H1 (cell line): ENCODE data around the gene S1PR2. TPM values are rescaled to one million over a fixed set of nuclear protein-coding genes. Genes with fewer than 3 reads are reported as not detected.

Source experiments
- CTCF ChIA-PET: fragments of 300-600 bp; sonication (Branson Sonifier 250); formaldehyde crosslinking; loops from one replicate; lab custom pipeline; 2021; ENCODE audit not compliant: partially characterized antibody; lab: Charles Lee
- POLR2A ChIA-PET: fragments of 300-600 bp; sonication (Branson Sonifier 250); formaldehyde crosslinking; loops from one replicate; lab custom pipeline; 2021; ENCODE audit warnings: inconsistent platforms; ENCODE audit not compliant: partially characterized antibody; lab: Charles Lee
- DNase-seq, 2 experiments: peaks; one replicate each; pipeline versions ENCODE4 v3.0.0 to v3.0.0-alpha.2; 2010 to 2022; ENCODE audit warnings: low spot score in 2 of 2, low read depth in 1 of 2, mixed read lengths in 1 of 2
- FAIRE-seq: peaks from 2 replicates; lab custom pipeline; 2011; peaks lifted over from hg19 to GRCh38; lab: Jason Lieb, UNC
- H2AFZ ChIP-seq: 2 replicates; pipeline ENCODE4 v1.8.1; 2012; ENCODE audit warnings: low read length, inconsistent platforms
- H2AK5ac ChIP-seq: 2 replicates; pipeline ENCODE4 v1.6.1; 2013; ENCODE audit warnings: low read depth, low read length
- H2BK120ac ChIP-seq: replicated peaks from 2 replicates; pipeline ENCODE3; 2013; ENCODE audit warnings: low read depth, low read length, inconsistent platforms
- H2BK12ac ChIP-seq: 2 replicates; pipeline ENCODE4 v1.6.1; 2013; ENCODE audit warnings: low read depth, low read length
- H2BK15ac ChIP-seq: 2 replicates; pipeline ENCODE4 v1.6.1; 2013; ENCODE audit warnings: low read length
- H2BK20ac ChIP-seq: 2 replicates; pipeline ENCODE4 v1.6.1; 2013; ENCODE audit warnings: low read length
- H2BK5ac ChIP-seq: 2 replicates; pipeline ENCODE4 v1.6.1; 2013; ENCODE audit warnings: low read depth, low read length
- H3K14ac ChIP-seq: 2 replicates; pipeline ENCODE4 v1.6.1; 2013; ENCODE audit warnings: inconsistent platforms; ENCODE audit not compliant: insufficient read length
- H3K18ac ChIP-seq: 2 replicates; pipeline ENCODE4 v1.6.1; 2013; ENCODE audit warnings: low read length; ENCODE audit errors: extremely low read depth
- H3K23ac ChIP-seq: 2 replicates; pipeline ENCODE4 v1.6.1; 2013; ENCODE audit warnings: inconsistent platforms; ENCODE audit not compliant: insufficient read length
- H3K23me2 ChIP-seq: 2 replicates; pipeline ENCODE4 v1.6.1; 2013; ENCODE audit warnings: low read depth, low read length
- H3K27ac ChIP-seq: 2 replicates; pipeline ENCODE4 v1.6.1; 2011; ENCODE audit warnings: low read depth, low read length, inconsistent platforms
- H3K27me3 ChIP-seq, 4 experiments: replicated peaks in 1 of 4; 1 replicate in 1 of 4; 2 replicates in 3 of 4; pipeline versions ENCODE4 v1.6.1 to v1.8.1; 2011 to 2013; ENCODE audit warnings: low read length in 3 of 4, mild to moderate bottlenecking in 3 of 4, inconsistent platforms in 2 of 4, mixed read lengths in 2 of 4, moderate library complexity in 1 of 4; ENCODE audit not compliant: control insufficient read depth in 3 of 4, insufficient read depth in 3 of 4; ENCODE audit errors: extremely low read depth in 1 of 4
- H3K36me3 ChIP-seq, 4 experiments: 2 replicates each; pipeline versions ENCODE4 v1.6.1 to v1.8.1; 2011 to 2013; ENCODE audit warnings: mild to moderate bottlenecking in 4 of 4, low read length in 3 of 4, moderate library complexity in 2 of 4, control low read depth in 1 of 4, inconsistent platforms in 1 of 4; ENCODE audit not compliant: insufficient read depth in 4 of 4, control insufficient read depth in 2 of 4
- H3K4ac ChIP-seq: replicated peaks from 2 replicates; pipeline ENCODE3; 2013; ENCODE audit warnings: low read length, low read depth, mixed read lengths, inconsistent platforms; ENCODE audit not compliant: insufficient read length
- H3K4me1 ChIP-seq, 4 experiments: replicated peaks in 1 of 4; 1 replicate in 1 of 4; 2 replicates in 3 of 4; pipeline versions ENCODE4 v1.6.1 to v1.8.1; 2011 to 2013; ENCODE audit warnings: low read length in 3 of 4, inconsistent platforms in 2 of 4, mixed read lengths in 1 of 4; ENCODE audit not compliant: insufficient read depth in 4 of 4, control insufficient read depth in 3 of 4
- H3K4me2 ChIP-seq, 2 experiments: 2 replicates each; pipeline versions ENCODE4 v1.6.1 to v1.8.1; 2011 to 2013; ENCODE audit warnings: low read depth in 2 of 2, low read length in 2 of 2, control low read depth in 1 of 2, inconsistent platforms in 1 of 2, mild to moderate bottlenecking in 1 of 2; ENCODE audit not compliant: insufficient read depth in 1 of 2
- H3K4me3 ChIP-seq, 4 experiments: fragments of 200-600, 300-600 bp in 1 of 4; sonication (generic), shearing (Covaris generic), sonication (Bioruptor Twin) in 1 of 4; 2 replicates each; pipeline versions ENCODE4 v1.5.1 to v1.8.1; 2011 to 2016; ENCODE audit warnings: low read length in 4 of 4, low read depth in 3 of 4, control low read depth in 2 of 4, inconsistent platforms in 2 of 4, mild to moderate bottlenecking in 2 of 4, mixed read lengths in 1 of 4, moderate library complexity in 1 of 4; ENCODE audit not compliant: insufficient read depth in 2 of 4; ENCODE audit errors: extremely low read depth in 1 of 4
- H3K56ac ChIP-seq: replicated peaks from 2 replicates; pipeline ENCODE3; 2013; ENCODE audit warnings: low read depth, mild to moderate bottlenecking, mixed read lengths, low read length, inconsistent platforms; ENCODE audit not compliant: insufficient read length
- H3K79me1 ChIP-seq: 2 replicates; pipeline ENCODE4 v1.6.1; 2013; ENCODE audit warnings: low read depth, low read length, control low read depth
- H3K79me2 ChIP-seq, 2 experiments: 2 replicates each; pipeline versions ENCODE4 v1.6.1 to v1.8.1; 2012 to 2013; ENCODE audit warnings: low read length in 2 of 2, mild to moderate bottlenecking in 2 of 2, inconsistent platforms in 1 of 2; ENCODE audit not compliant: insufficient read depth in 2 of 2, control insufficient read depth in 1 of 2
- H3K9ac ChIP-seq, 4 experiments: replicated peaks in 1 of 4; 1 replicate in 1 of 4; 2 replicates in 3 of 4; pipeline versions ENCODE4 v1.6.1 to v1.8.1; 2011 to 2013; ENCODE audit warnings: low read depth in 3 of 4, low read length in 3 of 4, control low read depth in 2 of 4, mild to moderate bottlenecking in 2 of 4, moderate library complexity in 2 of 4, inconsistent platforms in 1 of 4; ENCODE audit errors: extremely low read depth in 1 of 4
- H3K9me3 ChIP-seq, 2 experiments: 2 replicates each; pipeline versions ENCODE4 v1.6.1 to v1.8.1; 2012 to 2013; ENCODE audit warnings: mild to moderate bottlenecking in 2 of 2, moderate library complexity in 2 of 2, control low read depth in 1 of 2, inconsistent platforms in 1 of 2, low read depth in 1 of 2, low read length in 1 of 2, mixed read lengths in 1 of 2; ENCODE audit not compliant: insufficient read depth in 2 of 2
- H4K20me1 ChIP-seq, 2 experiments: replicated peaks in 1 of 2; 2 replicates each; pipeline versions ENCODE3 to v1.8.1; 2011 to 2013; ENCODE audit warnings: inconsistent platforms in 2 of 2, low read length in 2 of 2, mild to moderate bottlenecking in 1 of 2; ENCODE audit not compliant: insufficient read depth in 2 of 2, control insufficient read depth in 1 of 2
- H4K5ac ChIP-seq: 2 replicates; pipeline ENCODE4 v1.6.1; 2013; ENCODE audit warnings: low read length, low read depth, mixed read lengths, inconsistent platforms; ENCODE audit not compliant: insufficient read length
- H4K8ac ChIP-seq: 2 replicates; pipeline ENCODE4 v1.8.0; 2013; ENCODE audit warnings: mild to moderate bottlenecking, moderate library complexity, low read length, inconsistent platforms; ENCODE audit not compliant: insufficient read depth; ENCODE audit errors: extremely low read depth
- H4K91ac ChIP-seq: replicated peaks from 2 replicates; pipeline ENCODE3; 2013; ENCODE audit warnings: low read length, mixed read lengths, inconsistent platforms; ENCODE audit not compliant: insufficient read length
- BACH1 ChIP-seq: IDR thresholded peaks from 2 replicates; pipeline ENCODE4 v1.6.1; 2012; ENCODE audit warnings: low read length, improper control_type of control experiment
- BCL11A ChIP-seq, 2 experiments: IDR thresholded peaks; one replicate each; pipeline ENCODE4 v1.6.1; 2011; ENCODE audit warnings: low read depth in 2 of 2, low read length in 2 of 2, mild to moderate bottlenecking in 2 of 2
- BRCA1 ChIP-seq: IDR thresholded peaks from 2 replicates; pipeline ENCODE4 v1.6.1; 2012; ENCODE audit warnings: low read depth, low read length, improper control_type of control experiment
- CREB1 ChIP-seq: IDR thresholded peaks from 2 replicates; pipeline ENCODE4 v1.6.1; 2012; ENCODE audit warnings: inconsistent platforms
- JUN ChIP-seq: IDR thresholded peaks from 2 replicates; pipeline ENCODE4 v1.6.1; 2011; ENCODE audit warnings: low read depth, mild to moderate bottlenecking, improper control_type of control experiment, low read length
- KDM1A ChIP-seq: fragments of 200-600, 300-600 bp; sonication (generic); IDR thresholded peaks from 2 replicates; pipeline ENCODE4 v1.7.1; 2016; ENCODE audit warnings: mild to moderate bottlenecking, low read length, borderline replicate concordance
- MAX ChIP-seq: IDR thresholded peaks from 2 replicates; pipeline ENCODE4 v1.6.1; 2012; ENCODE audit warnings: inconsistent platforms
- NRF1 ChIP-seq: IDR thresholded peaks from 2 replicates; pipeline ENCODE4 v1.6.1; 2011; ENCODE audit warnings: mild to moderate bottlenecking, low read depth, low read length, improper control_type of control experiment
- POLR2A ChIP-seq, 2 experiments: IDR thresholded peaks; 1 replicate in 1 of 2; 2 replicates in 1 of 2; pipeline ENCODE4 v1.6.1; 2011; ENCODE audit warnings: low read depth in 2 of 2, low read length in 2 of 2, mild to moderate bottlenecking in 2 of 2; ENCODE audit errors: control extremely low read depth in 1 of 2
- RBBP5 ChIP-seq: IDR thresholded peaks from 2 replicates; pipeline ENCODE4 v1.7.1; 2012; ENCODE audit warnings: low read depth, mild to moderate bottlenecking, inconsistent platforms, low read length, moderate library complexity, borderline replicate concordance
- RXRA ChIP-seq: IDR thresholded peaks from 2 replicates; pipeline ENCODE4 v1.6.1; 2011; ENCODE audit warnings: low read depth, mild to moderate bottlenecking, low read length, moderate library complexity; ENCODE audit not compliant: insufficient read depth
- SAP30 ChIP-seq: fragments of 300-600 bp; sonication (generic); IDR thresholded peaks from 2 replicates; pipeline ENCODE4 v1.7.1; 2012; ENCODE audit warnings: low read length, moderate library complexity, mild to moderate bottlenecking, inconsistent platforms; ENCODE audit not compliant: insufficient read depth, insufficient replicate concordance
- SIX5 ChIP-seq: IDR thresholded peaks from 2 replicates; pipeline ENCODE4 v1.6.1; 2011; ENCODE audit warnings: mild to moderate bottlenecking, low read depth, low read length
- SUZ12 ChIP-seq: fragments of 200-600 bp; sonication (generic); IDR thresholded peaks from 2 replicates; pipeline ENCODE4 v1.6.1; 2012; ENCODE audit warnings: mild to moderate bottlenecking, inconsistent platforms, low read length, moderate library complexity, mixed read lengths
- TAF1 ChIP-seq: IDR thresholded peaks from 2 replicates; pipeline ENCODE4 v1.6.1; 2011; ENCODE audit warnings: mild to moderate bottlenecking, low read depth, low read length
- WGBS, 2 experiments: shearing (Covaris generic) in 1 of 2; methylation state at CpG; one replicate each; pipeline versions ENCODE4 v1.1.6 to v1.1.7; 2013 to 2015; ENCODE audit warnings: low lambda C conversion rate in 2 of 2, mixed read lengths in 2 of 2, inconsistent platforms in 1 of 2, low coverage in 1 of 2, missing lambda C conversion rate in 1 of 2; ENCODE audit not compliant: insufficient replicate concordance in 2 of 2, insufficient coverage in 1 of 2, insufficient read length in 1 of 2; ENCODE audit errors: extremely low coverage in 1 of 2, missing lambda C conversion rate in 1 of 2; 5-methylcytosine and 5-hydroxymethylcytosine counted together
- polyA plus RNA-seq, 7 experiments: library from polyadenylated mRNA; depleted of rRNA in 3 of 7; stranded (reverse) in 5 of 7; unstranded in 2 of 7; fragments of >200 nt in 5 of 7; fragments of 200-250 nt in 2 of 7; gene quantifications; 1 replicate in 5 of 7; 2 replicates in 1 of 7; 4 replicates in 1 of 7; pipeline versions ENCODE4 v1.2.1 to v1.2.3, GENCODE V29; 2011 to 2013; ENCODE audit warnings: missing spikeins in 2 of 7, mixed read lengths in 2 of 7
- total RNA-seq: library from RNA; stranded (reverse); fragmentation: NEBNext Ultra II Directional; extraction: Animal tissue kit (Norgen Biotek cat#: 25700); gene quantifications from 2 replicates; pipeline ENCODE4 v1.2.1, GENCODE V29; 2021

Gene S1PR2
- total and polyA plus RNA-seq, 2 of the 8 experiments (the other 6 are each of a cell fraction or from before 2014, with no cell fraction given), result 17.5 to 19.4 TPM

- no peak for DNase-seq
- H2AFZ ChIP-seq, result no peak overlapping the region
- H3K9me3 ChIP-seq, result no peaks in the 10 kb centered on the region
- no peak overlapping the region for H3K23ac ChIP-seq
- H2BK120ac ChIP-seq, result no peak overlapping the region
- no peak overlapping the region for H3K4me2 ChIP-seq
- H3K27me3 ChIP-seq, result no peaks in the 10 kb centered on the region
- peaks cover 0 to 6% (median 1%) of the 10 kb centered on the region in 4 experiments; a peak in 3 of 7 replicates for H3K4me1 ChIP-seq
- no peak overlapping the region for H3K27ac ChIP-seq
- no peak overlapping the region for H4K5ac ChIP-seq
- H3K36me3 ChIP-seq, result peaks cover 4 to 26% (median 15%) of the 10 kb centered on the region in 4 experiments; a peak in 5 of 8 replicates
- WGBS, 2 experiments, result 91% methylated on average over 15 of the region's 18 CpGs; no CpG with 5 or more reads in 1 of the 2 experiments
- no peak overlapping the region for H2BK5ac ChIP-seq
- no peak overlapping the region for H3K4ac ChIP-seq
- H4K8ac ChIP-seq, result no peak overlapping the region
- peaks cover 0 to 10% of the 10 kb centered on the region in 2 experiments for H4K20me1 ChIP-seq
- no peak overlapping the region for H2BK20ac ChIP-seq
- no peak overlapping the region for H3K4me3 ChIP-seq
- no peak overlapping the region for H2BK15ac ChIP-seq
- H3K79me2 ChIP-seq, result peaks cover 0 to 9% of the 10 kb centered on the region in 2 experiments; a peak in 2 of 4 replicates
- peaks cover 5% of the 10 kb centered on the region; the same call in 1 of the 2 replicates for H3K79me1 ChIP-seq
- H3K23me2 ChIP-seq, result peaks cover 5% of the 10 kb centered on the region
- no peak overlapping the region for H2BK12ac ChIP-seq
- H3K18ac ChIP-seq, result no peak overlapping the region
- no peak overlapping the region for H4K91ac ChIP-seq
- POLR2A ChIA-PET, result interaction anchor here (0.5 to 2.6 kb wide), 6 partner anchors 29 to 1751 kb away, joined by 3 to 10 read pairs (median 3); partner anchors contain the start of genes DNMT1 and ICAM5
- CTCF ChIA-PET, result interaction anchor here (0.5 to 5.4 kb wide), 6 partner anchors 10 to 134 kb away, joined by 3 to 68 read pairs (median 4); no protein-coding TSS in a partner anchor
- no peak overlapping the region for H3K14ac ChIP-seq
- no peak overlapping the region for H3K56ac ChIP-seq
- no peak overlapping the region for H3K9ac ChIP-seq
- H2AK5ac ChIP-seq, result no peak overlapping the region
- FAIRE-seq, result no peak
- TF ChIP-seq RXRA (no peak), JUN (no peak), POLR2A (IDR thresholded peaks at IDR 0.05; ENCODE audit: control extremely low read depth in 1 of 2, low read depth in 2 of 2, low read length in 2 of 2) (no peak), KDM1A (no peak), BRCA1 (no peak), SIX5 (no peak), TAF1 (no peak), BCL11A (IDR thresholded peaks at IDR 0.05; ENCODE audit: low read depth in 2 of 2, low read length in 2 of 2) (no peak), SAP30 (no peak), BACH1 (no peak), RBBP5 (no peak), NRF1 (no peak), CREB1 (no peak), SUZ12 (no peak), MAX (no peak)
These were observed 25.4 kb upstream of the S1PR2 start for GRCh38 chr19:10256551-10256950.
